ENCODE measurements around the gene DHX58. TPM values are rescaled to one million over a fixed set of nuclear protein-coding genes. Genes with fewer than 3 reads are reported as not detected.

The DHX58 gene
- total and polyA plus RNA-seq, 11 donors: 1.8 to 17.3 (median 3.7) TPM

DNA sequence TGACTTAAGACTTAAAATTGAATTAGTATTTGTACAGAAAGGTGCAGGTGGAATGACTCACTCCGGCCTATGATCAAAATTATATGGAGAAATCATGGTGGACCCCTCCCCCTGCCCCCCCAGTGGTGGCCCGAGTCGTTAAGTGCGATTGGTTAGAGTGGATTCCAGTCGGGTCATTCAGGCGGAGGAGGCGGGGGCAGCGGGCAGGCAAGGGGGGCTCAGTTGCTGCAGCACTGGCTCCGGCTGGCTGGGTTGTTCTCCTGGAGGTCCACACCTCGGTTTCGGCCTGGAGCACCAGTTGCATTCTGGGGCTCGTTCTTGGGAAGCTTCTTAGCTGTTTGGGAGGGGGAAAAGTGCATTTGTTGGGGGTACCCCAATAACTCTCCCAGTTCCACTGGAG is 13.1 kb upstream of the DHX58 start:
- no peaks in the 10 kb centered on the region for H3K9me3 ChIP-seq
- H3K27ac ChIP-seq: no peak overlapping the region
- DNase-seq (no peak), ATAC-seq (no peak)
- 82 to 88% (median 84%) methylated on average over 12 of the region's 12 CpGs for WGBS, 4 donors
- intact Hi-C loops (cut with DNase I): loop anchor here in 1 of 10 donors (10.0 kb wide), 1 partner anchor 389 kb away; no protein-coding TSS in a partner anchor
- peaks cover 7 to 38% (median 24%) of the 10 kb centered on the region in 12 donors for H3K4me1 ChIP-seq
- peaks cover 0 to 63% (median 55%) of the 10 kb centered on the region in 9 donors for H3K36me3 ChIP-seq
- H3K4me3 ChIP-seq: no peak overlapping the region
- TF ChIP-seq, protein P1, sequence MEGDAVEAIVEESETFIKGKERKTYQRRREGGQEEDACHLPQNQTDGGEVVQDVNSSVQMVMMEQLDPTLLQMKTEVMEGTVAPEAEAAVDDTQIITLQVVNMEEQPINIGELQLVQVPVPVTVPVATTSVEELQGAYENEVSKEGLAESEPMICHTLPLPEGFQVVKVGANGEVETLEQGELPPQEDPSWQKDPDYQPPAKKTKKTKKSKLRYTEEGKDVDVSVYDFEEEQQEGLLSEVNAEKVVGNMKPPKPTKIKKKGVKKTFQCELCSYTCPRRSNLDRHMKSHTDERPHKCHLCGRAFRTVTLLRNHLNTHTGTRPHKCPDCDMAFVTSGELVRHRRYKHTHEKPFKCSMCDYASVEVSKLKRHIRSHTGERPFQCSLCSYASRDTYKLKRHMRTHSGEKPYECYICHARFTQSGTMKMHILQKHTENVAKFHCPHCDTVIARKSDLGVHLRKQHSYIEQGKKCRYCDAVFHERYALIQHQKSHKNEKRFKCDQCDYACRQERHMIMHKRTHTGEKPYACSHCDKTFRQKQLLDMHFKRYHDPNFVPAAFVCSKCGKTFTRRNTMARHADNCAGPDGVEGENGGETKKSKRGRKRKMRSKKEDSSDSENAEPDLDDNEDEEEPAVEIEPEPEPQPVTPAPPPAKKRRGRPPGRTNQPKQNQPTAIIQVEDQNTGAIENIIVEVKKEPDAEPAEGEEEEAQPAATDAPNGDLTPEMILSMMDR (IDR thresholded peaks at IDR 0.05): no peak
- TF ChIP-seq POLR2A (IDR thresholded peaks at IDR 0.05): no peak
- no peaks in the 10 kb centered on the region for H3K27me3 ChIP-seq

GRCh38 chr17:42124256-42124655 is 11.7 kb upstream of the DHX58 start:
- intact Hi-C loops (cut with DNase I): loop anchor here in 2 of 10 donors (5.0 to 10.0 kb wide), 2 partner anchors 58 to 391 kb away; partner anchors contain the start of gene KCNH4 (in 1 of the 2)
- TF ChIP-seq POLR2A (IDR thresholded peaks at IDR 0.05): no peak
- TF ChIP-seq, protein P1 (IDR thresholded peaks at IDR 0.05): no peak
- H3K9me3 ChIP-seq: no peaks in the 10 kb centered on the region
- H3K4me3 ChIP-seq: no peak overlapping the region
- peaks cover 0 to 54% (median 44%) of the 10 kb centered on the region in 9 donors for H3K36me3 ChIP-seq
- H3K27ac ChIP-seq: no peak overlapping the region
- WGBS, 4 donors: 83 to 91% (median 88%) methylated on average over 3 of the region's 3 CpGs
- ATAC-seq: no peak
- peaks cover 0 to 33% (median 19%) of the 10 kb centered on the region in 12 donors for H3K4me1 ChIP-seq
- no peak for DNase-seq
- no peaks in the 10 kb centered on the region for H3K27me3 ChIP-seq

DNA sequence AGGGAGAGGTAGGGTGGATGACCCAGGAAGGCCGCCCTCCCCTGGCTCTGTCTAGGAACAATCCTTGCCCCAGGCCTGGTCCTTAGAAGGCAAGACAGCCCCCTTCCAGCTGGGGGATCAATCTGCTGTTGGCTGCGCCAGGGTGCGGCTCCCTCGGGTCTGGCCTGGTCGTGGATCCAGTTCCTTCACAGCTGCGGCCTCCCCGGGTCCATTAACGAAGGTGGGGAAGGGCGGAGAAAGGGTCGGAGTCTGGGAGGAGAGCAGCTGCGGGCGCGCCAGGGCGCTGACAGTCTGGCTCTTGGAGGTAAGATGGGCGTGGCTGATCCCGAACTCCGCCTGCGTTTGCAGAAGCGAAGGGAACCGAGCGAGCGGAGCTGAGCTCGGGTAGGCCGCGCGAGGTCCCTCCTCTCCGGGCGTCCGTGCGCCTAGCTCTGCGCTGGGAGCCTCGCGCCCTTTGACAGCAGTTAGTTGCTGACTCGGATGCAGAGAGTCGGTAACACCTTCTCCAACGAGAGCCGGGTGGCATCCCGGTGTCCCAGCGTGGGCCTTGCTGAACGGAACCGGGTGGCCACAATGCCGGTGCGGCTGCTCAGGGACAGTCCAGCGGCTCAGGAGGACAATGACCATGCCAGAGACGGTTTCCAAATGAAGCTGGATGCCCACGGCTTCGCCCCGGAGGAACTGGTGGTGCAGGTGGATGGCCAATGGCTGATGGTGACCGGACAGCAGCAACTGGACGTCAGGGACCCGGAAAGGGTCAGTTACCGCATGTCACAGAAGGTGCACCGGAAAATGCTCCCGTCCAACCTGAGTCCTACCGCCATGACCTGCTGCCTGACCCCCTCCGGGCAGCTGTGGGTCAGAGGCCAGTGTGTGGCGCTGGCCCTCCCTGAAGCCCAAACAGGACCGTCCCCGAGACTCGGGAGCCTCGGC is 10.1 kb upstream of the DHX58 start, which contains the start of gene HSPB9:
Gene HSPB9 (plus strand): TSS at position 434 of the 933 bp plus-strand sequence. CDS start 47 bp downstream, at position 481.
- peak within 1 kb of the TSS in 2 of 12 donors; percentile 3 to 90 for H3K4me3 ChIP-seq
- no peaks in the 10 kb centered on the region for H3K9me3 ChIP-seq
- WGBS, 4 donors: 68 to 83% (median 73%) methylated on average over 49 to 61 of the region's 61 CpGs
- H3K4me1 ChIP-seq: peaks cover 0 to 25% (median 15%) of the 10 kb centered on the region in 12 donors
- intact Hi-C loops (cut with DNase I): loop anchor here in 2 of 10 donors (5.0 to 10.0 kb wide), 2 partner anchors 60 to 392 kb away; partner anchors contain the start of gene KCNH4 (in 1 of the 2)
- peaks cover 0 to 53% (median 29%) of the 10 kb centered on the region in 9 donors for H3K36me3 ChIP-seq
- TF ChIP-seq, protein P1 (IDR thresholded peaks at IDR 0.05): no peak
- no peak for TF ChIP-seq POLR2A (IDR thresholded peaks at IDR 0.05)
- H3K27me3 ChIP-seq: no peaks in the 10 kb centered on the region
- DNase-seq (peak in 4 of 5 donors; percentile 30 to 77 (median 60)), ATAC-seq (peak in 3 of 4 donors; percentile 4 to 26 (median 13))
- peak within 1 kb of the TSS in 6 of 12 donors; percentile 46 to 80 (median 75) for H3K27ac ChIP-seq
